Esophagus muscularis mucosa (tissue), 4 donors: ENCODE results near the gene BNIP3.

Experiments used
- CTCF ChIP-seq, 3 experiments: fragments of 200-600 bp in 2 of 3; fragments of 450-650 bp in 1 of 3; sonication (generic) in 2 of 3; IDR thresholded peaks; one replicate each; pipeline ENCODE4 v1.5.1; 2017 to 2019; ENCODE audit warnings: antibody characterized with exemption in 3 of 3, mild to moderate bottlenecking in 2 of 3, moderate library complexity in 1 of 3
- EP300 ChIP-seq: sonication (generic); formaldehyde crosslinking; IDR thresholded peaks from one replicate; pipeline ENCODE4 v1.6.1; 2017; ENCODE audit warnings: antibody characterized with exemption
- POLR2A ChIP-seq: fragments of 450-650 bp; IDR thresholded peaks from one replicate; pipeline ENCODE4 v1.6.1; 2017; ENCODE audit warnings: antibody characterized with exemption, moderate library complexity, mild to moderate bottlenecking, low read depth

- TF ChIP-seq CTCF (IDR thresholded peaks at IDR 0.05) (no peak), EP300 (no peak), POLR2A (no peak)
Observed at GRCh38 chr10:132001238-132001972, 19.7 kb upstream of the BNIP3 start.
